HepG2 (cell line): ENCODE measurements around the gene KMT2D. TPM values are rescaled to one million over a fixed set of nuclear protein-coding genes. Genes with fewer than 3 reads are reported as not detected.

Experiments
- AKAP8 ChIP-seq: sonication (generic); formaldehyde crosslinking; IDR thresholded peaks from 2 replicates; pipeline ENCODE4 v1.5.1; 2020; ENCODE audit warnings: mild to moderate bottlenecking, missing genetic modification reagents
- LCORL ChIP-seq, 2 experiments: fragments of 450-650 bp in 1 of 2; sonication (generic) in 1 of 2; formaldehyde crosslinking in 1 of 2; IDR thresholded peaks; 2 replicates each; pipeline versions ENCODE4 v1.5.0 to v1.6.1; 2017 to 2020; ENCODE audit warnings: antibody characterized with exemption in 1 of 2, missing genetic modification reagents in 1 of 2
- MEIS2 ChIP-seq: sonication (generic); formaldehyde crosslinking; IDR thresholded peaks from 2 replicates; pipeline ENCODE4 v1.9.0; 2021; ENCODE audit warnings: mild to moderate bottlenecking, missing genetic modification reagents
- NONO ChIP-seq, 2 experiments: fragments of 450-650 bp in 1 of 2; sonication (generic) in 1 of 2; formaldehyde crosslinking in 1 of 2; IDR thresholded peaks in 1 of 2; conservative IDR thresholded peaks in 1 of 2; 2 replicates each; pipeline versions ENCODE4 v1.6.1 to v1.8.0; 2017 to 2022; ENCODE audit warnings: mild to moderate bottlenecking in 1 of 2, missing genetic modification reagents in 1 of 2, moderate library complexity in 1 of 2
- RXRA ChIP-seq: sonication (generic); formaldehyde crosslinking; IDR thresholded peaks from 2 replicates; pipeline ENCODE4 v1.5.1; 2020; ENCODE audit warnings: missing genetic modification reagents
- SP5 ChIP-seq: IDR thresholded peaks from 2 replicates; pipeline ENCODE4 v1.6.1; 2016; ENCODE audit warnings: low read depth, borderline replicate concordance
- TERF1 ChIP-seq: sonication (generic); formaldehyde crosslinking; IDR thresholded peaks from 2 replicates; pipeline ENCODE4 v1.8.0; 2022; ENCODE audit warnings: mild to moderate bottlenecking, missing genetic modification reagents, moderate library complexity
- ZBTB26 ChIP-seq: IDR thresholded peaks from 2 replicates; pipeline ENCODE4 v1.6.1; 2016; ENCODE audit warnings: missing compliant biosample characterization, missing genetic modification reagents, borderline replicate concordance
- ZEB1 ChIP-seq: IDR thresholded peaks from 2 replicates; pipeline ENCODE4 v1.6.1; 2012; ENCODE audit warnings: mild to moderate bottlenecking, low read depth, inconsistent platforms; ENCODE audit not compliant: insufficient replicate concordance
- ZFYVE20 ChIP-seq: sonication (generic); formaldehyde crosslinking; IDR thresholded peaks from 2 replicates; pipeline ENCODE4 v1.8.0; 2023; ENCODE audit warnings: low read depth, mild to moderate bottlenecking, moderate library complexity, missing genetic modification reagents, borderline replicate concordance
- polyA plus RNA-seq, 8 experiments: library from polyadenylated mRNA; depleted of rRNA in 3 of 8; stranded (reverse) in 7 of 8; unstranded in 1 of 8; fragments of >200 nt; fragmentation: Illumina TruSeq in 4 of 8; extraction: Trizol in 4 of 8; gene quantifications; 2 replicates each; pipeline versions ENCODE4 v1.2.1 to v1.2.3, GENCODE V29; 2011 to 2016; ENCODE audit warnings: low read depth in 4 of 8, missing spikeins in 1 of 8, mixed read lengths in 1 of 8; ENCODE audit not compliant: insufficient read depth in 1 of 8
- total RNA-seq, 5 experiments: library from RNA; depleted of rRNA; stranded (reverse); fragments of >200 nt; fragmentation: Illumina TruSeq; extraction: Trizol; gene quantifications; 2 replicates each; pipeline ENCODE4 v1.2.3, GENCODE V29; 2016; ENCODE audit warnings: low read depth in 1 of 5

The KMT2D gene
- total and polyA plus RNA-seq, 2 of the 13 experiments (the other 11 are each of a cell fraction or from before 2014, with no cell fraction given), result 8.1 to 10.4 TPM

- TF ChIP-seq NONO (IDR thresholded peaks at IDR 0.05) (no peak), NONO (CRISPR knock-in tag; conservative IDR thresholded peaks at IDR 0.05) (no peak), LCORL (IDR thresholded peaks at IDR 0.05) (no peak), LCORL (CRISPR knock-in tag; IDR thresholded peaks at IDR 0.05) (peak; percentile 33; the same call in 1 of the 2 replicates), ZFYVE20 (CRISPR knock-in tag) (no peak), ZBTB26 (0 out of 2 replicates have a peak, but pooled peaks have one; percentile 26), MEIS2 (CRISPR knock-in tag) (0 out of 2 replicates have a peak, but pooled peaks have one; percentile 12), SP5 (CRISPR knock-in tag) (no peak), AKAP8 (no peak), ZEB1 (peak; percentile 57), TERF1 (CRISPR knock-in tag) (no peak), RXRA (CRISPR knock-in tag) (0 out of 2 replicates have a peak, but pooled peaks have one; percentile 36)
Measured at GRCh38 chr12:49092086-49092815, 31.7 kb upstream of the KMT2D start (continued).
